CD4-positive, alpha-beta T cell (primary cell): ENCODE results near the gene ATP6AP1. TPM values are rescaled to one million over a fixed set of nuclear protein-coding genes. Genes with fewer than 3 reads are reported as not detected.
"Not testable (repeated sequence)": the region's sequence is repeated elsewhere in the genome, so short reads cannot be mapped to it uniquely, and the experiment has no call there.

Experiments
- ATAC-seq: fragments of 200-7000 bp; cut with Tn5 transposase; one replicate; pipeline ENCODE4 v1.10.0; 2022; ENCODE audit warnings: mild to moderate bottlenecking; ENCODE audit not compliant: poor library complexity
- CTCF ChIA-PET: fragments of 350-600 bp; sonication (Branson Sonifier 250); formaldehyde crosslinking; loops from one replicate; lab custom pipeline; 2021; ENCODE audit warnings: antibody characterized with exemption, inconsistent platforms; lab: Charles Lee
- POLR2A ChIA-PET: fragments of 350-600 bp; sonication (Branson Sonifier 250); formaldehyde crosslinking; loops from one replicate; lab custom pipeline; 2021; ENCODE audit warnings: antibody characterized with exemption, inconsistent platforms; lab: Charles Lee
- DNase-seq, 14 experiments: peaks; one replicate each; pipeline ENCODE4 v3.0.0-alpha.2; 2013 to 2020; ENCODE audit warnings: mixed read lengths in 2 of 14
- H3K27ac ChIP-seq, 2 donors: one replicate each; pipeline versions ENCODE4 v1.5.1 to v1.7.0; 2013; ENCODE audit warnings: low read length in 2 of 2, low read depth in 1 of 2, mild to moderate bottlenecking in 1 of 2
- H3K27me3 ChIP-seq, 2 experiments: 1 replicate in 1 of 2; 2 replicates in 1 of 2; pipeline versions ENCODE4 v1.6.1 to v1.7.0; 2013; ENCODE audit warnings: low read length in 2 of 2, control low read depth in 1 of 2, mild to moderate bottlenecking in 1 of 2, moderate library complexity in 1 of 2; ENCODE audit not compliant: insufficient read depth in 2 of 2, control insufficient read depth in 1 of 2
- H3K36me3 ChIP-seq: one replicate; pipeline ENCODE4 v1.6.1; 2013; ENCODE audit warnings: low read length, control low read depth; ENCODE audit not compliant: insufficient read depth
- H3K4me1 ChIP-seq: one replicate; pipeline ENCODE4 v1.6.1; 2013; ENCODE audit warnings: low read length, control low read depth; ENCODE audit not compliant: insufficient read depth
- H3K4me3 ChIP-seq: one replicate; pipeline ENCODE4 v1.5.1; 2013; ENCODE audit warnings: mild to moderate bottlenecking, low read length, moderate library complexity
- H3K9me3 ChIP-seq, 2 experiments: 1 replicate in 1 of 2; 2 replicates in 1 of 2; pipeline versions ENCODE4 v1.6.1 to v1.7.0; 2013; ENCODE audit warnings: low read length in 2 of 2, mild to moderate bottlenecking in 2 of 2, control low read depth in 1 of 2, moderate library complexity in 1 of 2; ENCODE audit not compliant: control insufficient read depth in 1 of 2, insufficient read depth in 1 of 2
- H3K27ac Mint-ChIP-seq: one replicate; pipeline ENCODE4 v1.8.0; 2020; ENCODE audit warnings: mixed read lengths
- H3K27me3 Mint-ChIP-seq: one replicate; pipeline ENCODE4 v1.8.0; 2021; ENCODE audit warnings: mixed read lengths
- H3K36me3 Mint-ChIP-seq: one replicate; pipeline ENCODE4 v1.8.0; 2021; ENCODE audit warnings: low read depth, mixed read lengths
- H3K4me1 Mint-ChIP-seq: one replicate; pipeline ENCODE4 v1.8.0; 2021; ENCODE audit warnings: low read depth, mixed read lengths
- H3K4me3 Mint-ChIP-seq: one replicate; pipeline ENCODE4 v1.8.0; 2020; ENCODE audit warnings: mild to moderate bottlenecking, mixed read lengths
- H3K9me3 Mint-ChIP-seq: one replicate; pipeline ENCODE4 v1.8.0; 2020; ENCODE audit warnings: mixed read lengths
- intact Hi-C, 2 experiments: fragments of 100-400 bp; cut with DNase I in 1 of 2; cut with micrococcal nuclease in 1 of 2; formaldehyde crosslinking; loops; one replicate each; pipeline versions ENCODE4 v1.15.1 to v1.9.0; 2023 to 2025; cut with DNase I, micrococcal nuclease
- total RNA-seq, 174 experiments: library from RNA in 2 of 174; stranded (reverse) in 2 of 174; gene quantifications; one replicate each; pipeline ENCODE4 v1.2.3 and lab custom pipeline; 2021 to 2026
- TF ChIP-seq, protein P1 (sequence below): fragments of 200-600 bp; IDR thresholded peaks from one replicate; pipeline ENCODE4 v1.8.0; 2022; ENCODE audit warnings: antibody characterized with exemption, mild to moderate bottlenecking

The ATP6AP1 gene
- total RNA-seq, 2 experiments from 2014 or later: 31.4 to 40.8 TPM

DNA sequence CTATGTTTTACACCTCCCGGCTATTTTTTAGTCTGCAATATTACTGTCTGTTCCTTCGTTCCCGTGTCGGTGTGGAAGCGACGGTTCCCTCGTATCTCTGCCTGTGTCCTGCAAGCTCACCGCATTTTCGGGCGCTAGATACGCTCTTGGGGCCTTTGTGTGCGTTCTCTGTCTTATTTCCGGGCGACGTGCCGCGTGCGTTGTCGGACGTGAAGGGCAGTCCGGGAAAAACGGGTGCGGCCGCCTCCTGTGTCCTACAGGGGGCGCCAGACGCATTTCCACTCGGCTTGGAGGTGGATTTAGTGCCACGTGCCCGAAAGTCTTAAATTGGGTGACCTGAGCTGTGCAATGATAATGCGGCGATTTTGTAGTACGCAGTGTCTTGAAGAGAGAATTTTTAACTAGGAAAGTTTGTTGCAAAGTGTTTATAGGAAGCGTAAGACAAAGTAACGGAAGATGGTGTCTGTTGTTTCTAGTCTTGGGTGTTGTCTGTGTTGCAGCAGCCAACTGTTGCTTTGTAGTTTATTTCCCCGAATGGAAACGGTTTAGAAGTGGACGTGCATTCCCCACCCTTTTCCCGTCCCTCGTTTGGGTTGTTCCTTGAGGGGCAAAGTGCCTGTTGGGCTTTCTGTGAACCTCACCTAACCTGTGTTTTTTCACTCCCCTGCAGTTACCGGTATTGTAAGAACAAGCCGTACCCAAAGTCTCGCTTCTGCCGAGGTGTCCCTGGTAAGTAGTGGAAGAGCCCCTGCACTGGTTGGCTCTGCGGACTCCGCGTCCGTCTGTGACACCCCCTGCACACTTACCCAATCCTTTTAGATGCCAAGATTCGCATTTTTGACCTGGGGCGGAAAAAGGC lies 29.6 kb upstream of the ATP6AP1 start:
- Mint-ChIP-seq H3K4me3 (peak overlapping the region; percentile 98), H3K36me3 (peaks cover 48% of the 10 kb centered on the region), H3K4me1 (peaks cover 22% of the 10 kb centered on the region), H3K9me3 (no peaks in the 10 kb centered on the region), H3K27ac (peak overlapping the region; percentile 99), H3K27me3 (no peaks in the 10 kb centered on the region)
- POLR2A ChIA-PET: interaction anchor here (0.6 to 3.9 kb wide), 30 partner anchors 10 to 472 kb away, joined by 3 to 40 read pairs (median 4); partner anchors contain the start of genes ARHGAP4, ATP6AP1, DKC1 and DNASE1L1
- TF ChIP-seq, protein P1, sequence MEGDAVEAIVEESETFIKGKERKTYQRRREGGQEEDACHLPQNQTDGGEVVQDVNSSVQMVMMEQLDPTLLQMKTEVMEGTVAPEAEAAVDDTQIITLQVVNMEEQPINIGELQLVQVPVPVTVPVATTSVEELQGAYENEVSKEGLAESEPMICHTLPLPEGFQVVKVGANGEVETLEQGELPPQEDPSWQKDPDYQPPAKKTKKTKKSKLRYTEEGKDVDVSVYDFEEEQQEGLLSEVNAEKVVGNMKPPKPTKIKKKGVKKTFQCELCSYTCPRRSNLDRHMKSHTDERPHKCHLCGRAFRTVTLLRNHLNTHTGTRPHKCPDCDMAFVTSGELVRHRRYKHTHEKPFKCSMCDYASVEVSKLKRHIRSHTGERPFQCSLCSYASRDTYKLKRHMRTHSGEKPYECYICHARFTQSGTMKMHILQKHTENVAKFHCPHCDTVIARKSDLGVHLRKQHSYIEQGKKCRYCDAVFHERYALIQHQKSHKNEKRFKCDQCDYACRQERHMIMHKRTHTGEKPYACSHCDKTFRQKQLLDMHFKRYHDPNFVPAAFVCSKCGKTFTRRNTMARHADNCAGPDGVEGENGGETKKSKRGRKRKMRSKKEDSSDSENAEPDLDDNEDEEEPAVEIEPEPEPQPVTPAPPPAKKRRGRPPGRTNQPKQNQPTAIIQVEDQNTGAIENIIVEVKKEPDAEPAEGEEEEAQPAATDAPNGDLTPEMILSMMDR: peak; percentile 74
- Histone ChIP-seq H3K36me3 (peaks cover 24% of the 10 kb centered on the region), H3K27me3 (no peaks in the 10 kb centered on the region), H3K27ac (peak overlapping the region; percentile 88 to 99), H3K4me1 (peaks cover 27% of the 10 kb centered on the region), H3K4me3 (peak overlapping the region; percentile 72), H3K9me3 (no peaks in the 10 kb centered on the region)
- peak; percentile 73 to 91 (median 80) for DNase-seq
- intact Hi-C loops: loop anchor here in 1 of 2 experiments (5.0 kb wide), 1 partner anchor 133 kb away; no protein-coding TSS in a partner anchor
- ATAC-seq: peak; percentile 50
- CTCF ChIA-PET: interaction anchor here (0.6 to 3.2 kb wide), 10 partner anchors 12 to 362 kb away, joined by 3 to 15 read pairs (median 3); partner anchors contain the start of genes SLC10A3 and TAFAZZIN

DNA sequence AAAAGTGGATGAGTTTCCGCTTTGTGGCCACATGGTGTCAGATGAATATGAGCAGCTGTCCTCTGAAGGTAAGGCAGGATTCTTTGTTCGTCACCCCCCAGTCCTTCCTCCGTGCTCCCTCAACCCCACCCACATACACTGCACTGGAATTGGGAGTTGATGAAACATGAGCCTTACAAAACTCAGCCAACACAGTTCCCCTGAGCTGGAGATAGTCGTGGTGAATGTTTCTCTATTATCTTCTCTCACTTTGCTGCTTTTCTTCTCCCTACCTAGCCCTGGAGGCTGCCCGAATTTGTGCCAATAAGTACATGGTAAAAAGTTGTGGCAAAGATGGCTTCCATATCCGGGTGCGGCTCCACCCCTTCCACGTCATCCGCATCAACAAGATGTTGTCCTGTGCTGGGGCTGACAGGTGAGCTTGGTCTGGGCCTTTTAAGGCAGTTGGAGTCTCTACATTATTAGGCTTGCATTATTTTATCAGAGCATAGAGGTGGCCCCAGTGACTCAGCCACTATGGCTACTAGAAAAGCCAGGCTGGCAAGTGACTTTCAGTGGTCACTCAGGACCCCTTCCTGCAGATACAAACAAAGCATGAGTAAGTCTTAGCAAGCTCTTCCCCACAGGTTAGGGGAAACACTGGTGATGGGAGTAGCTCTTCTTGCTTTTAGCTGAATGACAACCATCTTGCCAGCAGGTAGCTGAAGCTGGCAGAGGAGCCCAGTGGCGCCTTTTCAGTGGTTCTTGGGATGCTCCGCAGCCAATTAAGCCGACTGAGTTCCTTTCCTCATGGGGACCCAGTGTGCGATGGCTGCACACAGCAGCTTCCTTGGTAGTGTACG lies 28.7 kb upstream of the ATP6AP1 start:
- intact Hi-C loops: loop anchor here (2.0 to 5.0 kb wide), 2 partner anchors 27 to 133 kb away; no protein-coding TSS in a partner anchor
- POLR2A ChIA-PET: interaction anchor here (0.8 to 3.9 kb wide), 12 partner anchors 9 to 473 kb away, joined by 3 to 40 read pairs (median 12); partner anchors contain the start of genes ARHGAP4, ATP6AP1, DNASE1L1 and EMD
- H3K9me3 Mint-ChIP-seq: no peaks in the 10 kb centered on the region

DNA sequence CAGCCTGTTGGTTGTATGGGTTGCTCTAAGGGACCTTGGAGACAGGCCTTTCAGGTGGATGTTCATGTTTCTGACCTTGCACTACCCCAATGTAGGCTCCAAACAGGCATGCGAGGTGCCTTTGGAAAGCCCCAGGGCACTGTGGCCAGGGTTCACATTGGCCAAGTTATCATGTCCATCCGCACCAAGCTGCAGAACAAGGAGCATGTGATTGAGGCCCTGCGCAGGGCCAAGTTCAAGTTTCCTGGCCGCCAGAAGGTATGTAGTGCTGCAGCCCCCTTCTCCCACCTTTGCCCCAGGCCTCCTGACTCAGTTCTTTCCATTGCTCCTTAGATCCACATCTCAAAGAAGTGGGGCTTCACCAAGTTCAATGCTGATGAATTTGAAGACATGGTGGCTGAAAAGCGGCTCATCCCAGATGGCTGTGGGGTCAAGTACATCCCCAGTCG lies 28.1 kb upstream of the ATP6AP1 start:
- not testable (repeated sequence) for DNase-seq, H3K9me3 ChIP-seq, H3K27me3 ChIP-seq, H3K4me3 ChIP-seq, H3K27me3 Mint-ChIP-seq, ATAC-seq, H3K9me3 Mint-ChIP-seq
- CTCF ChIA-PET: interaction anchor here (3.2 kb wide), 1 partner anchor 11 kb away, joined by 15 read pairs; the partner anchor contains the start of gene TAFAZZIN
- Mint-ChIP-seq H3K36me3 (peaks cover 48% of the 10 kb centered on the region), H3K4me3 (peak overlapping the region; percentile 98), H3K4me1 (peaks cover 22% of the 10 kb centered on the region), H3K27ac (peak overlapping the region; percentile 99)
- H3K36me3 ChIP-seq: peaks cover 24% of the 10 kb centered on the region
- intact Hi-C loops: loop anchor here in 1 of 2 experiments (2.0 to 5.0 kb wide), 2 partner anchors 26 to 132 kb away; no protein-coding TSS in a partner anchor
- POLR2A ChIA-PET: interaction anchor here (0.8 to 3.9 kb wide), 7 partner anchors 9 to 90 kb away, joined by 3 to 40 read pairs (median 12); partner anchors contain the start of genes ATP6AP1, DNASE1L1, SLC10A3 and TAFAZZIN
- peak overlapping the region in 1 of 2 donors; percentile 18 for H3K27ac ChIP-seq
- peaks cover 27% of the 10 kb centered on the region for H3K4me1 ChIP-seq

More for the DNA sequence above, 28.7 kb upstream of the ATP6AP1 start:
- peaks cover 48% of the 10 kb centered on the region for H3K36me3 Mint-ChIP-seq
- TF ChIP-seq, protein P1: no peak
- Histone ChIP-seq H3K4me3 (peak overlapping the region; percentile 72), H3K27me3 (no peaks in the 10 kb centered on the region), H3K36me3 (peaks cover 24% of the 10 kb centered on the region), H3K9me3 (no peaks in the 10 kb centered on the region), H3K4me1 (peaks cover 27% of the 10 kb centered on the region), H3K27ac (peak overlapping the region; percentile 88 to 99)
- peak overlapping the region; percentile 99 for H3K27ac Mint-ChIP-seq
- peak in 5 of 14 experiments; percentile 25 to 59 (median 37) for DNase-seq
- H3K4me3 Mint-ChIP-seq: peak overlapping the region; percentile 98
- ATAC-seq: peak; percentile 5
- peaks cover 22% of the 10 kb centered on the region for H3K4me1 Mint-ChIP-seq
- CTCF ChIA-PET: interaction anchor here (0.9 to 3.2 kb wide), 4 partner anchors 12 to 91 kb away, joined by 3 to 15 read pairs (median 6); partner anchors contain the start of genes SLC10A3 and TAFAZZIN
- H3K27me3 Mint-ChIP-seq: no peaks in the 10 kb centered on the region
